HepG2 (cell line): ENCODE measurements around the gene HSPA1L. TPM values are rescaled to one million over a fixed set of nuclear protein-coding genes. Genes with fewer than 3 reads are reported as not detected.
A peak's percentile ranks its signal among the peaks of the same experiment; 100 is the strongest.

Source experiments
- AHR ChIP-seq: IDR thresholded peaks from 2 replicates; pipeline ENCODE4 v1.6.1; 2018; ENCODE audit warnings: missing genetic modification reagents, missing compliant biosample characterization
- CENPX ChIP-seq: sonication (generic); formaldehyde crosslinking; IDR thresholded peaks from 2 replicates; pipeline ENCODE4 v1.9.0; 2021; ENCODE audit warnings: mild to moderate bottlenecking, missing genetic modification reagents, moderate library complexity
- FOXO4 ChIP-seq: sonication (generic); formaldehyde crosslinking; conservative IDR thresholded peaks from 2 replicates; pipeline ENCODE4 v1.8.1; 2023; ENCODE audit warnings: missing genetic modification reagents
- GTF3A ChIP-seq: sonication (generic); formaldehyde crosslinking; conservative IDR thresholded peaks from 2 replicates; pipeline ENCODE4 v1.4.0; 2020; ENCODE audit warnings: mild to moderate bottlenecking, missing genetic modification reagents
- IRF1 ChIP-seq: sonication (generic); formaldehyde crosslinking; IDR thresholded peaks from 2 replicates; pipeline ENCODE4 v1.4.0; 2020; ENCODE audit warnings: low read depth, mild to moderate bottlenecking, missing genetic modification reagents
- KDM2A ChIP-seq: sonication (generic); formaldehyde crosslinking; IDR thresholded peaks from 2 replicates; pipeline ENCODE4 v1.4.0; 2020; ENCODE audit warnings: low read depth, missing genetic modification reagents, borderline replicate concordance
- KLF11 ChIP-seq: IDR thresholded peaks from 2 replicates; pipeline ENCODE4 v1.6.1; 2016; ENCODE audit warnings: missing compliant biosample characterization
- MTA1 ChIP-seq: sonication (generic); formaldehyde crosslinking; IDR thresholded peaks from 2 replicates; pipeline ENCODE4 v1.4.0; 2020; ENCODE audit warnings: missing genetic modification reagents, mild to moderate bottlenecking, borderline replicate concordance
- MXD1 ChIP-seq: sonication (generic); formaldehyde crosslinking; IDR thresholded peaks from 2 replicates; pipeline ENCODE4 v1.4.0; 2020; ENCODE audit warnings: mild to moderate bottlenecking, missing genetic modification reagents
- MYNN ChIP-seq: sonication (generic); formaldehyde crosslinking; IDR thresholded peaks from 2 replicates; pipeline ENCODE4 v1.4.0; 2020; ENCODE audit warnings: mild to moderate bottlenecking, low read depth, missing genetic modification reagents
- NR2C2 ChIP-seq: sonication (generic); formaldehyde crosslinking; IDR thresholded peaks from 2 replicates; pipeline ENCODE4 v1.4.0; 2020; ENCODE audit warnings: missing genetic modification reagents, mild to moderate bottlenecking, moderate library complexity, borderline replicate concordance
- PCBP1 ChIP-seq: fragments of 200-400 bp; formaldehyde crosslinking; IDR thresholded peaks from 2 replicates; pipeline ENCODE4 v1.6.1; 2017; ENCODE audit warnings: mild to moderate bottlenecking, low read depth, low read length, borderline replicate concordance
- PREB ChIP-seq: sonication (generic); formaldehyde crosslinking; IDR thresholded peaks from 2 replicates; pipeline ENCODE4 v1.4.0; 2020; ENCODE audit warnings: missing genetic modification reagents
- RXRA ChIP-seq: sonication (generic); formaldehyde crosslinking; IDR thresholded peaks from 2 replicates; pipeline ENCODE4 v1.5.1; 2020; ENCODE audit warnings: missing genetic modification reagents
- SKI ChIP-seq: fragments of 450-650 bp; IDR thresholded peaks from one replicate; pipeline ENCODE4 v1.6.1; 2018; ENCODE audit warnings: mild to moderate bottlenecking; ENCODE audit not compliant: partially characterized antibody
- ZBTB8A ChIP-seq: sonication (generic); formaldehyde crosslinking; IDR thresholded peaks from 2 replicates; pipeline ENCODE4 v1.4.0; 2020; ENCODE audit warnings: mild to moderate bottlenecking, low read depth, missing genetic modification reagents, borderline replicate concordance
- ZMAT5 ChIP-seq: sonication (generic); formaldehyde crosslinking; IDR thresholded peaks from 2 replicates; pipeline ENCODE4 v1.5.0; 2020; ENCODE audit warnings: mild to moderate bottlenecking, low read depth, missing genetic modification reagents, borderline replicate concordance
- ZNF124 ChIP-seq: sonication (generic); formaldehyde crosslinking; IDR thresholded peaks from 2 replicates; pipeline ENCODE4 v1.4.0; 2020; ENCODE audit warnings: missing genetic modification reagents
- ZNF230 ChIP-seq: sonication (generic); formaldehyde crosslinking; IDR thresholded peaks from 2 replicates; pipeline ENCODE4 v1.4.0; 2020; ENCODE audit warnings: mild to moderate bottlenecking, missing genetic modification reagents
- ZNF562 ChIP-seq: sonication (generic); formaldehyde crosslinking; IDR thresholded peaks from 2 replicates; pipeline ENCODE4 v1.8.0; 2022; ENCODE audit warnings: missing genetic modification reagents, borderline replicate concordance
- ZNF567 ChIP-seq: sonication (generic); formaldehyde crosslinking; IDR thresholded peaks from 2 replicates; pipeline ENCODE4 v1.8.1; 2023; ENCODE audit warnings: mild to moderate bottlenecking, missing genetic modification reagents, borderline replicate concordance
- ZNF574 ChIP-seq: sonication (generic); formaldehyde crosslinking; IDR thresholded peaks from 2 replicates; pipeline ENCODE4 v1.4.0; 2020; ENCODE audit warnings: missing genetic modification reagents
- ZNF614 ChIP-seq: IDR thresholded peaks from 2 replicates; pipeline ENCODE4 v1.6.1; 2018; ENCODE audit warnings: missing biosample characterization, missing genetic modification reagents, inconsistent platforms, borderline replicate concordance
- polyA plus RNA-seq, 8 experiments: library from polyadenylated mRNA; depleted of rRNA in 3 of 8; stranded (reverse) in 7 of 8; unstranded in 1 of 8; fragments of >200 nt; fragmentation: Illumina TruSeq in 4 of 8; extraction: Trizol in 4 of 8; gene quantifications; 2 replicates each; pipeline versions ENCODE4 v1.2.1 to v1.2.3, GENCODE V29; 2011 to 2016; ENCODE audit warnings: low read depth in 4 of 8, missing spikeins in 1 of 8, mixed read lengths in 1 of 8; ENCODE audit not compliant: insufficient read depth in 1 of 8
- total RNA-seq, 5 experiments: library from RNA; depleted of rRNA; stranded (reverse); fragments of >200 nt; fragmentation: Illumina TruSeq; extraction: Trizol; gene quantifications; 2 replicates each; pipeline ENCODE4 v1.2.3, GENCODE V29; 2016; ENCODE audit warnings: low read depth in 1 of 5

Gene HSPA1L
- total and polyA plus RNA-seq, 2 of the 13 experiments (the other 11 are each of a cell fraction or from before 2014, with no cell fraction given): 0.55 to 1.0 TPM

- TF ChIP-seq ZMAT5 (no peak), NR2C2 (CRISPR knock-in tag) (no peak), GTF3A (CRISPR knock-in tag) (no peak), ZNF574 (CRISPR knock-in tag) (no peak), MYNN (CRISPR knock-in tag) (no peak), ZNF562 (CRISPR knock-in tag) (no peak), ZNF614 (CRISPR knock-in tag) (no peak), KDM2A (no peak), FOXO4 (CRISPR knock-in tag) (no peak), CENPX (CRISPR knock-in tag) (no peak), PCBP1 (no peak), ZNF230 (0 out of 2 replicates have a peak, but pooled peaks have one; percentile 41), IRF1 (no peak), ZNF124 (CRISPR knock-in tag) (no peak), ZBTB8A (CRISPR knock-in tag) (no peak), MTA1 (CRISPR knock-in tag) (peak; percentile 52; the same call in 1 of the 2 replicates), PREB (CRISPR knock-in tag) (no peak), SKI (no peak), ZNF567 (CRISPR knock-in tag) (no peak), KLF11 (CRISPR knock-in tag) (no peak), RXRA (CRISPR knock-in tag) (0 out of 2 replicates have a peak, but pooled peaks have one; percentile 16), MXD1 (CRISPR knock-in tag) (no peak), AHR (CRISPR knock-in tag) (no peak)
Measured at GRCh38 chr6:31762878-31763618, 52.0 kb downstream of the HSPA1L start (continued).
